Smooth muscle cell (in vitro differentiated cells): ENCODE data around the gene FNDC11. TPM values are rescaled to one million over a fixed set of nuclear protein-coding genes. Genes with fewer than 3 reads are reported as not detected.

Source experiments
- DNase-seq: peaks from one replicate; lab custom pipeline; 2025; ENCODE audit not compliant: unreplicated experiment; lab: John Stamatoyannopoulos, UW
- H2AFZ ChIP-seq: fragments of 200-600 bp; sonication (generic); 2 replicates; pipeline ENCODE4 v1.6.0; 2016; ENCODE audit warnings: antibody characterized with exemption, low read depth, mild to moderate bottlenecking
- H3F3A ChIP-seq: fragments of 200-600 bp; sonication (generic); 2 replicates; pipeline ENCODE4 v1.6.0; 2017; ENCODE audit warnings: antibody characterized with exemption, low read depth
- H3K27ac ChIP-seq: fragments of 200-600 bp; sonication (generic); 2 replicates; pipeline ENCODE4 v1.5.1; 2016; ENCODE audit warnings: low read depth, mild to moderate bottlenecking
- H3K27me3 ChIP-seq: fragments of 200-600 bp; sonication (generic); 2 replicates; pipeline ENCODE4 v1.6.1; 2016; ENCODE audit warnings: low read depth, mild to moderate bottlenecking
- H3K36me3 ChIP-seq: fragments of 200-600 bp; sonication (generic); 2 replicates; pipeline ENCODE4 v1.5.1; 2016; ENCODE audit warnings: low read depth
- H3K4me1 ChIP-seq: fragments of 200-600 bp; sonication (generic); 2 replicates; pipeline ENCODE4 v1.5.1; 2016; ENCODE audit warnings: low read depth
- H3K4me2 ChIP-seq: fragments of 200-600 bp; sonication (generic); 2 replicates; pipeline ENCODE4 v1.6.0; 2016; ENCODE audit warnings: mild to moderate bottlenecking
- H3K4me3 ChIP-seq: fragments of 200-600 bp; sonication (generic); 2 replicates; pipeline ENCODE4 v1.5.1; 2016; ENCODE audit warnings: mild to moderate bottlenecking
- H3K79me2 ChIP-seq: fragments of 200-600 bp; sonication (generic); 2 replicates; pipeline ENCODE4 v1.6.0; 2016; ENCODE audit warnings: low read depth, mild to moderate bottlenecking
- H3K9ac ChIP-seq: fragments of 200-600 bp; sonication (generic); 2 replicates; pipeline ENCODE4 v1.6.0; 2016; ENCODE audit warnings: low read depth
- H3K9me3 ChIP-seq: fragments of 200-600 bp; sonication (generic); replicated peaks from 2 replicates; pipeline ENCODE4 v1.5.1; 2016; ENCODE audit warnings: low read depth
- H4K20me1 ChIP-seq: fragments of 200-600 bp; sonication (generic); 2 replicates; pipeline ENCODE4 v1.6.0; 2016; ENCODE audit warnings: low read depth
- WGBS: methylation state at CpG from one replicate; pipeline ENCODE4 v1.1.7; 2016; ENCODE audit warnings: low lambda C conversion rate; 5-methylcytosine and 5-hydroxymethylcytosine counted together
- polyA plus RNA-seq: library from polyadenylated mRNA; unstranded; fragments of >200 nt; fragmentation: Nextera tagmentation; extraction: Ambion mirVana; gene quantifications from 2 replicates; pipeline ENCODE4 v1.2.1, GENCODE V29; 2016
- total RNA-seq: library from RNA; depleted of rRNA; stranded (reverse); fragments of >200 nt; gene quantifications from 2 replicates; pipeline ENCODE4 v1.2.3, GENCODE V29; 2014
- TF ChIP-seq, protein P1 (sequence below): fragments of 200-600 bp; sonication (generic); IDR thresholded peaks from 2 replicates; pipeline ENCODE4 v1.5.1; 2017; ENCODE audit warnings: borderline replicate concordance, mild to moderate bottlenecking, antibody characterized with exemption; ENCODE audit not compliant: insufficient read depth, poor library complexity, severe bottlenecking

Gene FNDC11
- total and polyA plus RNA-seq, 2 experiments from 2014 or later = 0.72 to 3.6 TPM

DNA sequence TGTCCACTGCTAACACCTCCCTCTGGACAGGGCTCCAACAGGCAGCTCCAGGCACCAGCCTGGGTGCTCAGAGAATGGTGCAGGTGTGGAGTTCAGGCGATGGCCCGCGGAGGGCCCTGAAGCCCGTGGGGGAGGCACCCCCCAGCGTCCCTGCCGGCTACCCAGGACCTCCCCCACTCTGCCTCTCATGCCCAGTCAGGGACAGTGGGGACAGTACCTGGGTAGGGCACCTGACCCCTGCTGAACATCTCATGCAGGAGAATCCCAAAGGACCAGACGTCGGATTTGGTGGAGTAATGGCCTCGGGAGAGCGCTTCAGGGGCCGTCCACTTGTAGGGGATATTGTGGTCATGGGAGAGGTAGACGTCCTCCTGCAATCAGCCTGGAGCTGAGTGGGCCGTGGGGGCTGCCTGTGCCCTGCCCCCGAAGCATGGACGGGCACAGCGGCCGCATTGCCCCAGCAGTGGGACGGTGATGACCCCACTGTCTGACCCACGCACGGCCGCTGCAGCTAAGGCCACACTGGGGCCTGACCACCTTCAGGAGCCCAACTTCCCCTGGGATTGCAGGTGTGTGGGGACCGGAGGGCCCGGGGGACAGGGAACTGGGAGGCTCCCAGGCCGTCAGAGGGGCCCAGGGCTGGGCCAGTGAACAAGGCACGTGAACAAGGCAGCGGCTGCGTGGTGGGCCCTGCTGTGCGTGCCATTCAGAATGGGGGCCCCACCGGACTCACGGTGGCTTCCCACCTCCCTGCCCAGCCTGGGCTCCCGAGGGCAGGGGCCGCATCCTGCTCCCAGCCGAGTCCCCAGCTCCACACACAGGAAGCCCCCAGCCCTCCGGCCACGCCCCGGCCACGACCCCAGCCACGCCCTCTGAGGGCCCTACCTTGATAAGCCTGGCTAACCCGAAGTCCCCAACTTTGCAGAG lies 23.8 kb upstream of the FNDC11 start:
- Histone ChIP-seq H3K9me3 (no peaks in the 10 kb centered on the region), H3K27ac (no peak overlapping the region), H3K4me1 (no peaks in the 10 kb centered on the region), H3F3A (no peaks in the 10 kb centered on the region), H2AFZ (no peak overlapping the region), H3K79me2 (no peaks in the 10 kb centered on the region), H3K4me3 (no peak overlapping the region), H3K27me3 (no peaks in the 10 kb centered on the region), H3K4me2 (no peak overlapping the region), H3K36me3 (no peaks in the 10 kb centered on the region), H4K20me1 (peaks cover 8% of the 10 kb centered on the region), H3K9ac (no peak overlapping the region)
- no peak for DNase-seq
- 91% methylated on average over 39 of the region's 39 CpGs for WGBS
- TF ChIP-seq, protein P1, sequence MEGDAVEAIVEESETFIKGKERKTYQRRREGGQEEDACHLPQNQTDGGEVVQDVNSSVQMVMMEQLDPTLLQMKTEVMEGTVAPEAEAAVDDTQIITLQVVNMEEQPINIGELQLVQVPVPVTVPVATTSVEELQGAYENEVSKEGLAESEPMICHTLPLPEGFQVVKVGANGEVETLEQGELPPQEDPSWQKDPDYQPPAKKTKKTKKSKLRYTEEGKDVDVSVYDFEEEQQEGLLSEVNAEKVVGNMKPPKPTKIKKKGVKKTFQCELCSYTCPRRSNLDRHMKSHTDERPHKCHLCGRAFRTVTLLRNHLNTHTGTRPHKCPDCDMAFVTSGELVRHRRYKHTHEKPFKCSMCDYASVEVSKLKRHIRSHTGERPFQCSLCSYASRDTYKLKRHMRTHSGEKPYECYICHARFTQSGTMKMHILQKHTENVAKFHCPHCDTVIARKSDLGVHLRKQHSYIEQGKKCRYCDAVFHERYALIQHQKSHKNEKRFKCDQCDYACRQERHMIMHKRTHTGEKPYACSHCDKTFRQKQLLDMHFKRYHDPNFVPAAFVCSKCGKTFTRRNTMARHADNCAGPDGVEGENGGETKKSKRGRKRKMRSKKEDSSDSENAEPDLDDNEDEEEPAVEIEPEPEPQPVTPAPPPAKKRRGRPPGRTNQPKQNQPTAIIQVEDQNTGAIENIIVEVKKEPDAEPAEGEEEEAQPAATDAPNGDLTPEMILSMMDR = no peak

DNA sequence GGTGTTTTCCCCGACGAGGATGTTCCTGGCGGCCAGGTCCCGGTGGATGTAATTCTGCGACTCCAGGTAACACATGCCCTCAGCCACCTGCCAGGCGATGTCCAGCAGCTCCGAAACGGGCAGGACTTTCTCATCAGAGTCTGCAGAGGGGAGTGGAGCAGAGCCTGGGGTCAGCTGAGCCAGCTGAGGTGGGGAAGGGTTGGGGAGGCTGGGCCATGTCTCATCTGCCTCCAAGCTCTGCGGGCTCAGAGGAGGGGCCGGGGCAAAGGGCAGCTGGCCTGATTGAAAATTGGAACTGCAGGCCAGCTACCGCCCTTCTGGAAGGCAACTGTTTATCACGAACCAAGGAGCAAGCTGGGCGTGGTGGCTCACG lies 23.2 kb upstream of the FNDC11 start:
- TF ChIP-seq, protein P1 = no peak
- Histone ChIP-seq H3F3A (no peaks in the 10 kb centered on the region), H3K4me3 (no peak overlapping the region), H3K4me1 (no peaks in the 10 kb centered on the region), H3K79me2 (no peaks in the 10 kb centered on the region), H4K20me1 (peaks cover 5% of the 10 kb centered on the region), H3K9ac (no peak overlapping the region), H3K4me2 (no peak overlapping the region), H3K36me3 (no peaks in the 10 kb centered on the region), H3K9me3 (no peaks in the 10 kb centered on the region), H2AFZ (no peak overlapping the region), H3K27me3 (no peaks in the 10 kb centered on the region), H3K27ac (no peak overlapping the region)
- WGBS = 92% methylated on average over 14 of the region's 14 CpGs
- no peak for DNase-seq

DNA sequence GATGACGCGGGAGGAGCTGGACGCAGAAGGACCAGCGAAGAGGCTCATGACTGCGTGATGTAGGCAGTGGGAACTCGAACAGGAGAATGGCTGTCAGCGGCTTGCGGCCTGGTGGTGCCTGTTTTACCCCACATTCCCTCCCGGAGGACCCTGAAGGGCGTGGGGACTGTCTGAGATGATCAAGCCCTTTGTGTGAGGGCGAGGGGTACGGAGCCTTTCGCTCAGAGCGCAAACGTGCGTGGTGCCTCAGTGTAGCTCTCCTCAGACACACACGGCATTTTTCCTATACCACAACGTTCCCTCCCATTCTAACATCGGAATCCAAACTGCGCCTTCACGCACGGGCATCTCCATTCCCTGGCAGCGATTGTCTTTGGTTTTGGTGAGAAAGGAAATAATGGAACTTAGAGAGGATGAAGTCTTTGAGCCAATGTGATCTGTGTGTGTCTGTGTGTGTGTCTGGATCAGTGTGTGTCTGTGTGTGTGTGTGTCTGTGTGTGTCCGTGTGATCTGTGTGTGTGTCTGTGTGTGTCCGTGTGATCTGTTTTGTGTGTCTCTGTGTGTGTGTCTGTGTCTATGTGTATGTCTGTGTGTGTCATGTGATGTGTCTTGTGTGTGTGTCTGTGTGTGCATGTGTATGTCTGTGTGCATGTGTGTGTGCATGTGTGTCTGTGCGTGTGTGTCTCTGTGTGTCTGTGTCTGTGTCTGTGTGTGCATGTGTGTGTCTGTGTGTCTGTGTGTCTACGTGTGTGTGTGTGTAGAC lies 22.1 kb upstream of the FNDC11 start:
- 91% methylated on average over 27 of the region's 27 CpGs for WGBS
- Histone ChIP-seq H3K27ac (no peak overlapping the region), H3K27me3 (no peaks in the 10 kb centered on the region), H3K9ac (no peak overlapping the region), H4K20me1 (peaks cover 5% of the 10 kb centered on the region), H3K79me2 (no peaks in the 10 kb centered on the region), H3K4me1 (no peaks in the 10 kb centered on the region), H3K4me3 (no peak overlapping the region), H3K4me2 (no peak overlapping the region), H3K9me3 (no peaks in the 10 kb centered on the region), H2AFZ (no peak overlapping the region), H3K36me3 (no peaks in the 10 kb centered on the region), H3F3A (no peaks in the 10 kb centered on the region)
- no peak for DNase-seq
- TF ChIP-seq, protein P1 = no peak
